GM23338 (cell line): ENCODE results near the gene SIRPD. TPM values are rescaled to one million over a fixed set of nuclear protein-coding genes. Genes with fewer than 3 reads are reported as not detected.

Experiments used
- ATAC-seq: fragments of 200-7000 bp; cut with Tn5 transposase; 3 replicates; pipeline ENCODE4 v1.9.1; 2020
- DNase-seq: peaks from one replicate; pipeline ENCODE4 v3.0.0-alpha.2; 2015; ENCODE audit warnings: low spot score
- H2AFZ ChIP-seq: fragments of 200-600 bp; sonication (generic); 2 replicates; pipeline ENCODE4 v1.8.0; 2016; ENCODE audit warnings: antibody characterized with exemption, mild to moderate bottlenecking, moderate library complexity
- H3F3A ChIP-seq: fragments of 200-600 bp; sonication (generic); replicated peaks from 2 replicates; pipeline ENCODE4 v1.8.0; 2017; ENCODE audit warnings: antibody characterized with exemption, mixed run types, low read depth
- H3K27ac ChIP-seq: fragments of 200-600 bp; sonication (generic); 2 replicates; pipeline ENCODE4 v1.6.1; 2016; ENCODE audit warnings: low read depth
- H3K27me3 ChIP-seq: fragments of 200-600 bp; sonication (generic); 2 replicates; pipeline ENCODE4 v1.8.0; 2016; ENCODE audit warnings: mild to moderate bottlenecking, mixed run types, moderate library complexity; ENCODE audit not compliant: insufficient read depth
- H3K36me3 ChIP-seq: fragments of 200-600 bp; sonication (generic); 2 replicates; pipeline ENCODE4 v1.8.0; 2016; ENCODE audit warnings: mild to moderate bottlenecking; ENCODE audit not compliant: insufficient read depth
- H3K4me1 ChIP-seq: fragments of 200-600 bp; sonication (generic); 2 replicates; pipeline ENCODE4 v1.8.0; 2016; ENCODE audit warnings: mild to moderate bottlenecking, moderate library complexity; ENCODE audit not compliant: insufficient read depth
- H3K4me2 ChIP-seq: fragments of 200-600 bp; sonication (generic); 2 replicates; pipeline ENCODE4 v1.7.1; 2017; ENCODE audit warnings: mixed run types
- H3K4me3 ChIP-seq: fragments of 200-600 bp; sonication (generic); 2 replicates; pipeline ENCODE4 v1.6.1; 2016; ENCODE audit warnings: mixed run types
- H3K79me2 ChIP-seq: fragments of 200-600 bp; sonication (generic); replicated peaks from 2 replicates; pipeline ENCODE4 v1.8.0; 2017; ENCODE audit warnings: mild to moderate bottlenecking; ENCODE audit not compliant: insufficient read depth
- H3K9me2 ChIP-seq: fragments of 200-600 bp; sonication (generic); 2 replicates; pipeline ENCODE4 v1.8.0; 2017; ENCODE audit not compliant: insufficient read depth
- H4K20me1 ChIP-seq: fragments of 200-600 bp; sonication (generic); replicated peaks from 2 replicates; pipeline ENCODE4 v1.8.0; 2017; ENCODE audit warnings: mild to moderate bottlenecking; ENCODE audit not compliant: insufficient read depth
- H3K27ac Mint-ChIP-seq: 2 replicates; pipeline ENCODE4 v1.8.0; 2020; ENCODE audit warnings: inconsistent platforms, mild to moderate bottlenecking, moderate library complexity, mixed read lengths
- H3K27me3 Mint-ChIP-seq: 3 replicates; pipeline ENCODE4 v1.8.0; 2022; ENCODE audit warnings: low read depth, mild to moderate bottlenecking, moderate library complexity, mixed read lengths, inconsistent platforms; ENCODE audit not compliant: insufficient read depth, poor library complexity
- H3K36me3 Mint-ChIP-seq: 3 replicates; pipeline ENCODE4 v1.8.0; 2021; ENCODE audit warnings: low read depth, mild to moderate bottlenecking, inconsistent platforms, moderate library complexity, mixed read lengths
- H3K4me1 Mint-ChIP-seq: 3 replicates; pipeline ENCODE4 v1.8.0; 2020; ENCODE audit warnings: mild to moderate bottlenecking, inconsistent platforms, mixed read lengths
- H3K4me3 Mint-ChIP-seq: 3 replicates; pipeline ENCODE4 v1.8.0; 2021; ENCODE audit warnings: moderate library complexity, mild to moderate bottlenecking, inconsistent platforms, mixed read lengths
- H3K9me3 Mint-ChIP-seq: 3 replicates; pipeline ENCODE4 v1.8.0; 2020; ENCODE audit warnings: moderate library complexity, mild to moderate bottlenecking, inconsistent platforms, mixed read lengths
- CREB1 ChIP-seq: fragments of 250-450 bp; sonication (Bioruptor Pico); IDR thresholded peaks from 2 replicates; pipeline ENCODE4 v1.5.0; 2020; ENCODE audit warnings: low read depth, mild to moderate bottlenecking, moderate library complexity
- NANOG ChIP-seq: IDR thresholded peaks from 2 replicates; pipeline ENCODE4 v1.6.1; 2016; ENCODE audit warnings: antibody characterized with exemption, borderline replicate concordance
- REST ChIP-seq: IDR thresholded peaks from one replicate; pipeline ENCODE4 v1.6.1; 2018; ENCODE audit warnings: antibody characterized with exemption; ENCODE audit not compliant: unreplicated experiment
- polyA plus RNA-seq: library from polyadenylated mRNA; unstranded; fragments of >200 nt; fragmentation: Nextera tagmentation; extraction: Ambion mirVana; gene quantifications from 2 replicates; pipeline ENCODE4 v1.2.1, GENCODE V29; 2016
- total RNA-seq: library from RNA; depleted of rRNA; stranded (reverse); fragments of >200 nt; shearing (Covaris generic); gene quantifications from 2 replicates; pipeline ENCODE4 v1.2.3, GENCODE V29; 2014
- TF ChIP-seq, protein P1 (sequence below): fragments of 250-450 bp; sonication (Bioruptor Pico); IDR thresholded peaks from 2 replicates; pipeline ENCODE4 v1.5.0; 2020; ENCODE audit warnings: mild to moderate bottlenecking, moderate library complexity
- TF ChIP-seq, protein P2 (sequence below), 2 experiments: fragments of 200-600 bp in 1 of 2; sonication (generic) in 1 of 2; conservative IDR thresholded peaks; 2 replicates each; pipeline versions ENCODE4 v1.5.1 to v1.6.1; 2016 to 2017; ENCODE audit warnings: antibody characterized with exemption in 2 of 2, low read depth in 2 of 2, mild to moderate bottlenecking in 2 of 2, moderate library complexity in 1 of 2

SIRPD gene
- total and polyA plus RNA-seq, 2 experiments from 2014 or later: not detected

GRCh38 chr20:1533059-1533458 lies 24.4 kb downstream of the SIRPD start:
- H3K27me3 ChIP-seq: no peaks in the 10 kb centered on the region
- no peak overlapping the region for H3K27ac ChIP-seq
- H3K27me3 Mint-ChIP-seq: peaks cover 4% of the 10 kb centered on the region
- H3K36me3 ChIP-seq: no peaks in the 10 kb centered on the region
- no peaks in the 10 kb centered on the region for H3K4me1 ChIP-seq
- H3K27ac Mint-ChIP-seq: no peak overlapping the region
- peak overlapping the region; percentile 72; the same call in 1 of the 2 replicates for H2AFZ ChIP-seq
- no peaks in the 10 kb centered on the region for H4K20me1 ChIP-seq
- H3K4me3 ChIP-seq: no peak overlapping the region
- no peak overlapping the region for H3K4me3 Mint-ChIP-seq
- H3K9me3 Mint-ChIP-seq: no peaks in the 10 kb centered on the region
- no peaks in the 10 kb centered on the region for H3K9me2 ChIP-seq
- H3F3A ChIP-seq: no peaks in the 10 kb centered on the region
- H3K4me2 ChIP-seq: no peak overlapping the region
- no peaks in the 10 kb centered on the region for H3K4me1 Mint-ChIP-seq
- TF ChIP-seq, protein P1, sequence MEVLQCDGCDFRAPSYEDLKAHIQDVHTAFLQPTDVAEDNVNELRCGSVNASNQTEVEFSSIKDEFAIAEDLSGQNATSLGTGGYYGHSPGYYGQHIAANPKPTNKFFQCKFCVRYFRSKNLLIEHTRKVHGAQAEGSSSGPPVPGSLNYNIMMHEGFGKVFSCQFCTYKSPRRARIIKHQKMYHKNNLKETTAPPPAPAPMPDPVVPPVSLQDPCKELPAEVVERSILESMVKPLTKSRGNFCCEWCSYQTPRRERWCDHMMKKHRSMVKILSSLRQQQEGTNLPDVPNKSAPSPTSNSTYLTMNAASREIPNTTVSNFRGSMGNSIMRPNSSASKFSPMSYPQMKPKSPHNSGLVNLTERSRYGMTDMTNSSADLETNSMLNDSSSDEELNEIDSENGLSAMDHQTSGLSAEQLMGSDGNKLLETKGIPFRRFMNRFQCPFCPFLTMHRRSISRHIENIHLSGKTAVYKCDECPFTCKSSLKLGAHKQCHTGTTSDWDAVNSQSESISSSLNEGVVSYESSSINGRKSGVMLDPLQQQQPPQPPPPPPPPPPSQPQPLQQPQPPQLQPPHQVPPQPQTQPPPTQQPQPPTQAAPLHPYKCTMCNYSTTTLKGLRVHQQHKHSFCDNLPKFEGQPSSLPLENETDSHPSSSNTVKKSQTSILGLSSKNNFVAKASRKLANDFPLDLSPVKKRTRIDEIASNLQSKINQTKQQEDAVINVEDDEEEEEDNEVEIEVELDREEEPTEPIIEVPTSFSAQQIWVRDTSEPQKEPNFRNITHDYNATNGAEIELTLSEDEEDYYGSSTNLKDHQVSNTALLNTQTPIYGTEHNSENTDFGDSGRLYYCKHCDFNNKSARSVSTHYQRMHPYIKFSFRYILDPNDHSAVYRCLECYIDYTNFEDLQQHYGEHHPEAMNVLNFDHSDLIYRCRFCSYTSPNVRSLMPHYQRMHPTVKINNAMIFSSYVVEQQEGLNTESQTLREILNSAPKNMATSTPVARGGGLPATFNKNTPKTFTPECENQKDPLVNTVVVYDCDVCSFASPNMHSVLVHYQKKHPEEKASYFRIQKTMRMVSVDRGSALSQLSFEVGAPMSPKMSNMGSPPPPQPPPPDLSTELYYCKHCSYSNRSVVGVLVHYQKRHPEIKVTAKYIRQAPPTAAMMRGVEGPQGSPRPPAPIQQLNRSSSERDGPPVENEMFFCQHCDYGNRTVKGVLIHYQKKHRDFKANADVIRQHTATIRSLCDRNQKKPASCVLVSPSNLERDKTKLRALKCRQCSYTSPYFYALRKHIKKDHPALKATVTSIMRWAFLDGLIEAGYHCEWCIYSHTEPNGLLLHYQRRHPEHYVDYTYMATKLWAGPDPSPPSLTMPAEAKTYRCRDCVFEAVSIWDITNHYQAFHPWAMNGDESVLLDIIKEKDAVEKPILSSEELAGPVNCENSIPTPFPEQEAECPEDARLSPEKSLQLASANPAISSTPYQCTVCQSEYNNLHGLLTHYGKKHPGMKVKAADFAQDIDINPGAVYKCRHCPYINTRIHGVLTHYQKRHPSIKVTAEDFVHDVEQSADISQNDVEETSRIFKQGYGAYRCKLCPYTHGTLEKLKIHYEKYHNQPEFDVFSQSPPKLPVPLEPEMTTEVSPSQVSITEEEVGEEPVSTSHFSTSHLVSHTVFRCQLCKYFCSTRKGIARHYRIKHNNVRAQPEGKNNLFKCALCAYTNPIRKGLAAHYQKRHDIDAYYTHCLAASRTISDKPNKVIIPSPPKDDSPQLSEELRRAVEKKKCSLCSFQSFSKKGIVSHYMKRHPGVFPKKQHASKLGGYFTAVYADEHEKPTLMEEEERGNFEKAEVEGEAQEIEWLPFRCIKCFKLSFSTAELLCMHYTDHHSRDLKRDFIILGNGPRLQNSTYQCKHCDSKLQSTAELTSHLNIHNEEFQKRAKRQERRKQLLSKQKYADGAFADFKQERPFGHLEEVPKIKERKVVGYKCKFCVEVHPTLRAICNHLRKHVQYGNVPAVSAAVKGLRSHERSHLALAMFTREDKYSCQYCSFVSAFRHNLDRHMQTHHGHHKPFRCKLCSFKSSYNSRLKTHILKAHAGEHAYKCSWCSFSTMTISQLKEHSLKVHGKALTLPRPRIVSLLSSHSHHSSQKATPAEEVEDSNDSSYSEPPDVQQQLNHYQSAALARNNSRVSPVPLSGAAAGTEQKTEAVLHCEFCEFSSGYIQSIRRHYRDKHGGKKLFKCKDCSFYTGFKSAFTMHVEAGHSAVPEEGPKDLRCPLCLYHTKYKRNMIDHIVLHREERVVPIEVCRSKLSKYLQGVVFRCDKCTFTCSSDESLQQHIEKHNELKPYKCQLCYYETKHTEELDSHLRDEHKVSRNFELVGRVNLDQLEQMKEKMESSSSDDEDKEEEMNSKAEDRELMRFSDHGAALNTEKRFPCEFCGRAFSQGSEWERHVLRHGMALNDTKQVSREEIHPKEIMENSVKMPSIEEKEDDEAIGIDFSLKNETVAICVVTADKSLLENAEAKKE (CRISPR knock-in tag): no peak
- TF ChIP-seq CREB1 (CRISPR knock-in tag): no peak
- TF ChIP-seq, protein P2, sequence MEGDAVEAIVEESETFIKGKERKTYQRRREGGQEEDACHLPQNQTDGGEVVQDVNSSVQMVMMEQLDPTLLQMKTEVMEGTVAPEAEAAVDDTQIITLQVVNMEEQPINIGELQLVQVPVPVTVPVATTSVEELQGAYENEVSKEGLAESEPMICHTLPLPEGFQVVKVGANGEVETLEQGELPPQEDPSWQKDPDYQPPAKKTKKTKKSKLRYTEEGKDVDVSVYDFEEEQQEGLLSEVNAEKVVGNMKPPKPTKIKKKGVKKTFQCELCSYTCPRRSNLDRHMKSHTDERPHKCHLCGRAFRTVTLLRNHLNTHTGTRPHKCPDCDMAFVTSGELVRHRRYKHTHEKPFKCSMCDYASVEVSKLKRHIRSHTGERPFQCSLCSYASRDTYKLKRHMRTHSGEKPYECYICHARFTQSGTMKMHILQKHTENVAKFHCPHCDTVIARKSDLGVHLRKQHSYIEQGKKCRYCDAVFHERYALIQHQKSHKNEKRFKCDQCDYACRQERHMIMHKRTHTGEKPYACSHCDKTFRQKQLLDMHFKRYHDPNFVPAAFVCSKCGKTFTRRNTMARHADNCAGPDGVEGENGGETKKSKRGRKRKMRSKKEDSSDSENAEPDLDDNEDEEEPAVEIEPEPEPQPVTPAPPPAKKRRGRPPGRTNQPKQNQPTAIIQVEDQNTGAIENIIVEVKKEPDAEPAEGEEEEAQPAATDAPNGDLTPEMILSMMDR (conservative IDR thresholded peaks at IDR 0.05; ENCODE audit: low read depth in 2 of 2): peak; percentile 46 to 70
- no peaks in the 10 kb centered on the region for H3K36me3 Mint-ChIP-seq
- DNase-seq (peak; percentile 65), ATAC-seq (peak; percentile 97)
- H3K79me2 ChIP-seq: no peaks in the 10 kb centered on the region

DNA sequence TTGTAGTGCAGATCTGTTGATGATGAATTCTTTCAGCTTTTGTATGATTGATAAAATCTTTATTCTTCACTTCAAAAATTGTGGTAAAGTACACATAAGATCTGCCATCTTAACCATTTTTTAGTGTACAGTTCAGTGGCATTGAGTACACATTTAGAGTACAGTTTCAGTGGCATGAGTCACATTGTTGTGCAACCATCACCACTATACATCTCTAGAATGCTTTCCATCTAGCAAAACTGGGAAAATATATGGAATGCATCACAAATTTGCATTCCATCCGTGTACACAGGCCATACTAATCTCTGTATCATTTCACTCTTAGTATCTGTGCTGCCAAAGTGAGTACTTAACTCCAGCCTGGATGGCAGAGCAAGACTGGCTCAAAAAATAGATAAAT lies 28.7 kb downstream of the SIRPD start:
- H3K79me2 ChIP-seq: no peaks in the 10 kb centered on the region
- Mint-ChIP-seq H3K4me3 (no peak overlapping the region), H3K4me1 (no peaks in the 10 kb centered on the region), H3K9me3 (no peaks in the 10 kb centered on the region), H3K36me3 (no peaks in the 10 kb centered on the region), H3K27ac (no peak overlapping the region), H3K27me3 (no peaks in the 10 kb centered on the region)
- DNase-seq (no peak), ATAC-seq (no peak)
- H2AFZ ChIP-seq: no peak overlapping the region
- H3K27ac ChIP-seq: no peak overlapping the region
- TF ChIP-seq REST (no peak), NANOG (no peak)
- H3K36me3 ChIP-seq: no peaks in the 10 kb centered on the region
- H3K9me2 ChIP-seq: no peaks in the 10 kb centered on the region
- H3K4me3 ChIP-seq: no peak overlapping the region
- H3K4me2 ChIP-seq: no peak overlapping the region
- no peaks in the 10 kb centered on the region for H3F3A ChIP-seq
- no peaks in the 10 kb centered on the region for H3K4me1 ChIP-seq
- no peaks in the 10 kb centered on the region for H4K20me1 ChIP-seq
- H3K27me3 ChIP-seq: no peaks in the 10 kb centered on the region
